Stomach (tissue), 9 donors: ENCODE data around the gene HMSD. TPM values are rescaled to one million over a fixed set of nuclear protein-coding genes. Genes with fewer than 3 reads are reported as not detected.

Experiments used
- DNase-seq, 2 donors: peaks; one replicate each; pipeline versions ENCODE4 v3.0.0 to v3.0.0-alpha.2; 2013 to 2019
- H3K27ac ChIP-seq, 5 donors: fragments of 200-600 bp in 4 of 5; sonication (generic) in 4 of 5; one replicate each; pipeline ENCODE4 v1.5.1; 2013 to 2019; ENCODE audit warnings: mild to moderate bottlenecking in 1 of 5, moderate library complexity in 1 of 5
- H3K27me3 ChIP-seq, 3 donors: fragments of 200-600 bp; sonication (generic); one replicate each; pipeline ENCODE4 v1.5.1; 2017 to 2019; ENCODE audit warnings: mixed run types in 1 of 3
- H3K36me3 ChIP-seq, 4 donors: fragments of 200-600 bp; sonication (generic); 1 replicate in 3 of 4; 2 replicates in 1 of 4; pipeline ENCODE4 v1.5.1; 2016 to 2019
- H3K4me1 ChIP-seq, 4 donors: fragments of 200-600 bp; sonication (generic); one replicate each; pipeline ENCODE4 v1.5.1; 2016 to 2019
- H3K4me3 ChIP-seq, 4 donors: fragments of 200-600 bp; sonication (generic) in 3 of 4; one replicate each; pipeline ENCODE4 v1.5.1; 2016 to 2019; ENCODE audit warnings: mild to moderate bottlenecking in 1 of 4
- H3K9me3 ChIP-seq, 4 donors: fragments of 200-600 bp; sonication (generic); one replicate each; pipeline ENCODE4 v1.5.1; 2016 to 2019
- EP300 ChIP-seq: sonication (generic); formaldehyde crosslinking; IDR thresholded peaks from one replicate; pipeline ENCODE4 v1.6.1; 2017; ENCODE audit warnings: antibody characterized with exemption
- POLR2A ChIP-seq, 4 donors: fragments of 450-650 bp; IDR thresholded peaks; one replicate each; pipeline ENCODE4 v1.6.1; 2016; ENCODE audit warnings: antibody characterized with exemption in 4 of 4, control low read depth in 2 of 4, mild to moderate bottlenecking in 1 of 4, moderate library complexity in 1 of 4
- POLR2AphosphoS5 ChIP-seq, 3 donors: sonication (generic); formaldehyde crosslinking; IDR thresholded peaks; one replicate each; pipeline ENCODE4 v1.6.1; 2016; ENCODE audit warnings: antibody characterized with exemption in 3 of 3
- WGBS, 5 donors: extraction: QIAGEN DNeasy Blood & Tissue Kit in 3 of 5; methylation state at CpG; one replicate each; pipeline versions ENCODE4 v1.1.5 to v1.1.7; 2013 to 2018; 5-methylcytosine and 5-hydroxymethylcytosine counted together
- intact Hi-C: fragments of 100-400 bp; cut with DNase I; formaldehyde crosslinking; loops from one replicate; pipeline ENCODE4 v1.15.1; 2023; ENCODE audit warnings: low total_unique reads
- polyA plus RNA-seq, 3 donors: library from polyadenylated mRNA; stranded (reverse); fragments of 200-250 nt; gene quantifications; one replicate each; pipeline ENCODE4 v1.2.3, GENCODE V29; 2013
- total RNA-seq, 5 donors: library from RNA; depleted of rRNA; stranded (reverse); fragments of >200 nt; gene quantifications; one replicate each; pipeline versions ENCODE4 v1.1.0 to v1.2.3, GENCODE V29; 2014 to 2016
- TF ChIP-seq, protein P1 (sequence below), 7 experiments: fragments of 450-650 bp in 4 of 7; fragments of 200-600 bp in 3 of 7; sonication (generic) in 3 of 7; IDR thresholded peaks; one replicate each; pipeline ENCODE4 v1.5.1; 2016 to 2019; ENCODE audit warnings: antibody characterized with exemption in 7 of 7, control low read depth in 2 of 7, mild to moderate bottlenecking in 1 of 7
- donor health status: healthy with polysubstance abuse.
- donor health status: Bipolar disorder and iron deficiency.
- donor health status: healthy.

Gene HMSD
- total and polyA plus RNA-seq, 8 donors, result 0.10 to 0.31 (median 0.19) TPM; not detected in 5

DNA sequence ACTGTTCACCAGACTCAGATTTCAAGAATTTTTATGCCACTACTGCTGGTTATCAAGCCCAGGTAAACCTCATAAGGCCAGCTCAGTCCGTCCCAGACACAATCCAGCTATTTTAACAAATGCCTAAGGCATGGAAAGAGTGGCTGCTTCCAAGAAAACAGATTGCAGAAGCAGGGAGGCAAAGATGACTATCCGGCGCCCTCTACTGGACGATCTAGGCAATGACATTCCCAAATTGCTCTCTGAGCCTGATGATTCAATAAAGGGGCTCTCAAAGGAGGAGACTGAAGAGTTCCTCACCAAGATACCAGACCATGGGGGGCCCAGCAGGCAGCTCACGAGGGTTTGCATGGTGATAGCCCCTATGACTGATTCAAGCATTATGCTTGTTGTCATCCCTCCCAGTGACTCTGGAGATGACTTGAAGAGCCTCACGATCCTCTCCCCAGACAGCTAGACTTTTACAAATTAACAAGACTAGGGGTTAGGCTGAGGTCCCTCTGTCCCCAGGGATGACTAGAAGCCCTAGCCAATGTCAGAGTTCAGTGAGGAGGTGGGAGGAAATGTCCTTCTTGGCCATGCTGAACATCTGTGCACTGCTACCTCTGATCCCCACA is 45.8 kb downstream of the HMSD start:
- H3K9me3 ChIP-seq, result peaks cover 0 to 16% (median 8%) of the 10 kb centered on the region in 4 donors
- TF ChIP-seq, protein P1, sequence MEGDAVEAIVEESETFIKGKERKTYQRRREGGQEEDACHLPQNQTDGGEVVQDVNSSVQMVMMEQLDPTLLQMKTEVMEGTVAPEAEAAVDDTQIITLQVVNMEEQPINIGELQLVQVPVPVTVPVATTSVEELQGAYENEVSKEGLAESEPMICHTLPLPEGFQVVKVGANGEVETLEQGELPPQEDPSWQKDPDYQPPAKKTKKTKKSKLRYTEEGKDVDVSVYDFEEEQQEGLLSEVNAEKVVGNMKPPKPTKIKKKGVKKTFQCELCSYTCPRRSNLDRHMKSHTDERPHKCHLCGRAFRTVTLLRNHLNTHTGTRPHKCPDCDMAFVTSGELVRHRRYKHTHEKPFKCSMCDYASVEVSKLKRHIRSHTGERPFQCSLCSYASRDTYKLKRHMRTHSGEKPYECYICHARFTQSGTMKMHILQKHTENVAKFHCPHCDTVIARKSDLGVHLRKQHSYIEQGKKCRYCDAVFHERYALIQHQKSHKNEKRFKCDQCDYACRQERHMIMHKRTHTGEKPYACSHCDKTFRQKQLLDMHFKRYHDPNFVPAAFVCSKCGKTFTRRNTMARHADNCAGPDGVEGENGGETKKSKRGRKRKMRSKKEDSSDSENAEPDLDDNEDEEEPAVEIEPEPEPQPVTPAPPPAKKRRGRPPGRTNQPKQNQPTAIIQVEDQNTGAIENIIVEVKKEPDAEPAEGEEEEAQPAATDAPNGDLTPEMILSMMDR (IDR thresholded peaks at IDR 0.05), result peak in 5 of 7 experiments; percentile 63 to 85 (median 82)
- no peak for TF ChIP-seq POLR2AphosphoS5 (IDR thresholded peaks at IDR 0.05)
- no peak for TF ChIP-seq POLR2A (IDR thresholded peaks at IDR 0.05)
- no peak for TF ChIP-seq EP300
- no peaks in the 10 kb centered on the region for H3K27me3 ChIP-seq
- peak; percentile 55 to 69 for DNase-seq
- H3K36me3 ChIP-seq, result no peaks in the 10 kb centered on the region
- no peak overlapping the region for H3K27ac ChIP-seq
- intact Hi-C loops, result no loop called here
- H3K4me3 ChIP-seq, result no peak overlapping the region
- 16 to 21% (median 18%) methylated on average over 6 of the region's 6 CpGs for WGBS, 5 donors
- H3K4me1 ChIP-seq, result no peaks in the 10 kb centered on the region

DNA sequence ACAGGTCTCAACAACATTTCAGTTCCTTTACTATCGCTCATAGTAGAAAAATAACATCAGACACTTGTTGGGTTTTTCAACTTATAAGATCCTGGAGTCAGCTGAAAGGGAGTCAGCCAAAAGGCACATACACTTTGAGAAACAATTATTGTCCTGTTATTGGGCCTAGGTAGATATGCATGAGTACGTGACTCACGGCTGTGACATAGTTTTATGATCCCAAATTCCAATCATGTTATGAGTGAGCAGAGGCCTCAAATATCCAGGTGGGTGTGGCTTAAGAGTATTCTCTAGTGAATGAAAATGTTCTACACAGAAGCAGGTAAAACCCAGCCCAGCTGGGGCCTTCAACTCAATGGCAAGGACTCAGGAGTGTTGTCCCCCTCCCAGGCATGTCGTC is 47.9 kb downstream of the HMSD start:
- no peaks in the 10 kb centered on the region for H3K36me3 ChIP-seq
- H3K4me3 ChIP-seq, result no peak overlapping the region
- TF ChIP-seq POLR2AphosphoS5 (IDR thresholded peaks at IDR 0.05) (no peak), POLR2A (IDR thresholded peaks at IDR 0.05) (no peak), EP300 (no peak)
- TF ChIP-seq, protein P1 (IDR thresholded peaks at IDR 0.05), result no peak
- peaks cover 0 to 16% (median 8%) of the 10 kb centered on the region in 4 donors for H3K9me3 ChIP-seq
- intact Hi-C loops, result no loop called here
- H3K4me1 ChIP-seq, result no peaks in the 10 kb centered on the region
- H3K27me3 ChIP-seq, result peaks cover 0 to 7% (median 0%) of the 10 kb centered on the region in 3 donors
- WGBS, 5 donors, result 76 to 88% (median 82%) methylated on average over 3 to 4 of the region's 4 CpGs
- H3K27ac ChIP-seq, result no peak overlapping the region
- no peak for DNase-seq

DNA sequence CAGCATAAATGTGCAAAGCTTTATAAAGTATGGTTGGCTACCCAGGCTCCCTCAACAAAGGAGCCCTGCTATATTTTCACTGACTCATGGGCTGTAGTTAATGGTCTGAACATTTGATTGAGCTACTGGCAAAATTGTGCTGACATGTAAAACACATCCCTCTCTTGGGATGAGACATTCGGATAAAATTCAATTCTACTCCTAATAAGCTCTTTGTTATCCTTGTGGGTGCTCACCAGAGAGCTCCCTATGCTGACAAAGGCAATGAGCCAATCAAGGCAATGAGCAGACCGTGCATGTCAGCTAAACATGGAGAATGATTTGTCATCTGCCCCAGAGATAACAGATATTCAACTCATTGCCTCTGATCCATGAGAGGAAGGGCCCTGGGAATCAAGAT is 48.5 kb downstream of the HMSD start:
- Histone ChIP-seq H3K27ac (no peak overlapping the region), H3K27me3 (peaks cover 0 to 12% (median 4%) of the 10 kb centered on the region in 3 donors), H3K4me3 (no peak overlapping the region), H3K9me3 (peaks cover 0 to 16% (median 8%) of the 10 kb centered on the region in 4 donors), H3K4me1 (no peaks in the 10 kb centered on the region), H3K36me3 (no peaks in the 10 kb centered on the region)
- TF ChIP-seq, protein P1 (IDR thresholded peaks at IDR 0.05), result no peak
- no peak for TF ChIP-seq POLR2A (IDR thresholded peaks at IDR 0.05)
- no peak for TF ChIP-seq POLR2AphosphoS5 (IDR thresholded peaks at IDR 0.05)
- TF ChIP-seq EP300, result no peak
- intact Hi-C loops, result no loop called here
- DNase-seq, result no peak
- 69 to 80% (median 77%) methylated on average over 2 of the region's 2 CpGs for WGBS, 5 donors

DNA sequence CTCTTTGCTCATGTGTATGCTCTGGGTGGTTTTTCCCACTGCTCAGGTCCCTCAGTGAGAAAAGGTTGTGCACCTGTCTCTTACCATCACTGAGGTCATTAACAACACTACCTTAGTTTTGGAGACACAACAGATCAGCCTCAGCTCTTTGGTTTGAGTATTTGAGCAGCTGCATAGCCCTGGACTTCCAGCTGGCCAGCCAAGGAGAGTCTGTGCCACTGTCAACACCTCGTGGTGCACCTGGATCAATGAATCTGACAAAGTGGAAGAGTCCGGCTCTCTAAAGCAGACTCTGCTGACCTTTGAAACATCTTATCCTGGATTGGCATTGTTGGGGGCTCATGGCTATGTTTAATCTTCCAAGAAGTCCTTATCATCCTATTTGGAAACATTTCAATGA is 50.8 kb downstream of the HMSD start:
- H3K27me3 ChIP-seq, result peaks cover 0 to 17% (median 6%) of the 10 kb centered on the region in 3 donors
- intact Hi-C loops, result no loop called here
- no peak for DNase-seq
- TF ChIP-seq POLR2A (IDR thresholded peaks at IDR 0.05), result no peak
- peaks cover 0 to 16% (median 11%) of the 10 kb centered on the region in 4 donors for H3K9me3 ChIP-seq
- no peaks in the 10 kb centered on the region for H3K36me3 ChIP-seq
- 58 to 77% (median 67%) methylated on average over 2 of the region's 2 CpGs for WGBS, 5 donors
- no peak overlapping the region for H3K4me3 ChIP-seq
- no peak overlapping the region for H3K27ac ChIP-seq
- no peaks in the 10 kb centered on the region for H3K4me1 ChIP-seq

DNA sequence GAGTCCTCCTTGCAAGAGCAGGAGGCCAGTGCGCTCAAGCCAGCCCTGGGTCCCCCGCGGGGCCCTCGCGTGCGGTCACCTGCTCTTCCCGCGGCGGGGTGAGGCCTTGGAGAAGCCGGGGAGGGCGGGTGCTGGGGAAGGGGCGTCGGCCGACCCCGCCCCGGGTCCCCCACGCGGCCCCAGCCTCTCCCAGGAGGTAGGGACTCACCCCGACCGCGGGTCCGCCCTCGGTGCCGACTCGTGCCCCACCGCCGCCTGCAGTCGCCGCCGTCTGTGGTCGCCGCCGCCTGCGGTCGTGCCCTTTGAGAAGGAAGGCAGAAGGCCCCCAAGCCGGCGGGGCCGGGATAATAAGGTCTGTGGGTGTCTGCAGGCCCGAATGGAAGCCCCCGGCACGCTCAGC is 53.5 kb downstream of the HMSD start:
- Histone ChIP-seq H3K9me3 (peaks cover 0 to 6% (median 0%) of the 10 kb centered on the region in 4 donors), H3K27ac (no peak overlapping the region), H3K4me3 (no peak overlapping the region), H3K4me1 (no peaks in the 10 kb centered on the region), H3K27me3 (peaks cover 0 to 17% (median 6%) of the 10 kb centered on the region in 3 donors), H3K36me3 (no peaks in the 10 kb centered on the region)
- no peak for DNase-seq
- TF ChIP-seq EP300 (no peak), POLR2A (IDR thresholded peaks at IDR 0.05) (no peak), POLR2AphosphoS5 (IDR thresholded peaks at IDR 0.05) (no peak)
- TF ChIP-seq, protein P1 (IDR thresholded peaks at IDR 0.05), result no peak
- intact Hi-C loops, result no loop called here
- 35 to 54% (median 48%) methylated on average over 19 to 41 of the region's 41 CpGs for WGBS, 5 donors
